GM19043 (cell line): ENCODE data around the gene NPR3.
"Not testable (repeated sequence)": the region's sequence is repeated elsewhere in the genome, so short reads cannot be mapped to it uniquely, and the experiment has no call there.

Source experiments
- ATAC-seq: cut with Tn5 transposase; IDR thresholded peaks from one replicate; pipeline ENCODE4 v1.9.1; 2021; ENCODE audit warnings: low read depth; ENCODE audit not compliant: unreplicated experiment

The NPR3 gene

GRCh38 chr5:32803656-32804055 lies 92.5 kb downstream of the NPR3 start:
- no peak for ATAC-seq

- not testable (repeated sequence) for ATAC-seq
Observed at GRCh38 chr5:32805462-32805861, 94.3 kb downstream of the NPR3 start.

DNA sequence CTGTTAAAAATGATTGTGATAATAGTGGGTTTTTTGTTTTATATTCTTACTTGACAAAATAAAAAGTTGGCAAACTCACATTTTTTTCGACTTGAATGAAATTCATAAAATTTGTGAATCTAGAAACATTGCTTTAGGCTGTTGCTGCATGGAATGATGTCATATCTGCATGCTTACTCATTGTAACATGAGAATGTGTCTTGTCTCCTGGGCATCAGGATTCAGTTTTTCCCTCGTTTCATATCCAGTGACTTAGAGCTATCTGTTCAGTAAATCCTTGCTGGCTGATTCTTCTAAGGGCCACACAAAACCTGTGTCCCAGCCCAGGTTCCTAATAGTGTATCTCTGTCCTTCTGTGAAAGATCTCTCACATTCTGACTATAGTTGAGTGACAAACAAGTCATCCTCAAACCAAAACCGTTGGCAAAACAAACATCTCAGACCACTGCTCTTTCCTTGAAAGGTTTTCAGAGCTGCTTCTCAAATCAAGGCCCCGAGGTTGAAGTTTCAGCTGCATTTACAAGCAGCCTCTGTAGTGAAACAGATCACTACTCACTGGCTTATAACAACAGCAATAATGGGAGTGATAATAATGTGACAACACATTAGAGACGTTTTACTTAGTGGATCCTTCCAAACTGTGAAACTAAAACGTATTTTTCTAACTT lies 95.0 kb downstream of the NPR3 start:
- ATAC-seq: no peak

- ATAC-seq: no peak
Observed at GRCh38 chr5:32808783-32809182, 97.7 kb downstream of the NPR3 start.

- no peak for ATAC-seq
Observed at GRCh38 chr5:32810804-32811203, 99.7 kb downstream of the NPR3 start.

DNA sequence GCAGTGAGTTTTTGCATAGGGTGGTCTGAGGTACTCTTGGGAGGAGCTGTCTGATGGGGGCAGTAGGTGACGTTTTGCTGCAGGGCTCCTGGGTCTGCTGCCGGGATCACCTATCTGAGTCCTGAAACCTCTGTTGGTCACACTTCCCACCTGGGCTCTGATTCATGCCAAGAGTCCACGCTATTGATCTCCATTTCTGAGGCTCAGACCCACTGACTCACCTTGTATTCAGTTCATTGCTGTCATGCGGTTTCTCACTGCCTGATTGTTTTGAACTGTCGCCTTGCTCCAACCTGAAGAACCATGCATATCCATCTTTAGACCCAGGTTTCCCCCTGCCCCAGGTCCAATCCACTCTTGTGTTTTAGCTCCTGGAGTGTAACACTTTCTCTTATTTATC lies 101.3 kb downstream of the NPR3 start:
- ATAC-seq: no peak

DNA sequence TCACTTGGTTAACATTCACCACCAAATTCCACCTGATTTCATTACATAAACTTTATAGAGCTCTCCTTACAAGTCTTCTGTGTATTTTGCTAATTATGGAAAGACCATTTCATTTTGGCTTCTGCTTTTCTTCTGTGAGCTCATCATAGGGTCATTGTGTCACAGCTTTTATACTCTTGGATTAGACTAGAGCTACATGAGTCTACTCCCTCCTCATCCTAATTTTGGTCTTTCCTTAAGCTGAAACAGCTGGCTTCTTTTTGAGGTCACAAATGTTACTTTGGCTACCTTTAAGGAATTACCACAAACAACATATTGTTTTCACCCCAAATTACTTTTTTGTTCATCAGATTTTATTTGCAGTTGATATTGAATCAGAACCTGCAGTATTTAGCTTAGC lies 103.0 kb downstream of the NPR3 start:
- no peak for ATAC-seq

GRCh38 chr5:32814620-32815019 lies 103.5 kb downstream of the NPR3 start:
- no peak for ATAC-seq

DNA sequence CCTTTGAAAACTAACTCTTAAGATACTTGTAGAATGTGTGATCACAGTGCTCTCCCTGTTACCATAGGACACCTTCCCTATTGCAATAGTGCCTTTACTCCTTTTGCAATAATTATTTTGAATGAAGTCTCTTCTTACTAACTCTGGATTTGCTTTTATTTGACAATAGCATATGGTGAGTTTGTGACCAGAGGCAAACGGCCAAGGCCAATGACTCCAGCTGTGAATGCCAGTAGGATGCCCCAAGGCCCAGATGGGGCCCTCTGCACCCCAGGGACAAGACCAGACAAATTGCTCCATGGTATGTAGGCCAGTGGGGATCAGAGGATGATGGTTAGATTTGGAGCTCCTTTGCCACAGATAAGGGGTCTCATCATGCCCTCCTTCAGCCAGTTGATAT lies 116.9 kb downstream of the NPR3 start:
- no peak for ATAC-seq

DNA sequence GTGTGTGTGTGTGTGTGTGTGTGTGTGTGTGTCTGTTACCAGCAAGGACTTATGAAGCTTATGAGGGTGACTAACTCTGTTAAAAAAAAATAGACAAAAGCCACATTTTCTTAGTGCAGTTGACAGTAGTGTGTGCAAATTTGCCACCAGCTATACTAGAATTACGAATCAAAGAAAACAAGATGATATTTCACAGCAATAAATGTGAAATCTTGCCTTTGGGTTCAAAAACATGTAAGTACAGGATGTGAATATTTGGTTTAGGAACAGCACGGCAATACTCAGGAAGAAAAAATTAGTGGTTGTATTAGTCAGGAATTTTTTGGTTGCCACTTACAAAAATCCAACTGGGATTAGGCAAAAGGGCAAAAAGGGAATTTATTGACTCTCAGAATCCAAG lies 117.4 kb downstream of the NPR3 start:
- ATAC-seq: no peak

DNA sequence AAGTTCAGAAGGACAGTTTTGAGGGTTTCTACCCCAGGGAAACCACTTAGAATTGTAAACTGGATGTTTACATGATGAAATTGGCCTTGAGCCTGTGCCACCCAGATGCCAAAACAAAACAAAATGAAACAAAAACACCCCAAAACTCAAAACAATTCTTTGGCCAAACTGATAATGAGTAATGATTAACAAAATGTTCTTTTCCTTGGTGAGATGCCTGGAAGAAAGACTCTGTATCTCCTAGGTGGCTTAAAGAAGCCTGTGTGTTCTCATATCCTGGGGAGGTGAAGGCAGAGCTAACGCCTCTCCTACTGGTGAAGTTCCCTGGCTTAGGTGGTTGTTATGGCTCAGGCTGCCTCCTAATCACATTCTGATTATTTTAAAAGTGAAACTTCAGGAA lies 120.5 kb downstream of the NPR3 start:
- no peak for ATAC-seq

DNA sequence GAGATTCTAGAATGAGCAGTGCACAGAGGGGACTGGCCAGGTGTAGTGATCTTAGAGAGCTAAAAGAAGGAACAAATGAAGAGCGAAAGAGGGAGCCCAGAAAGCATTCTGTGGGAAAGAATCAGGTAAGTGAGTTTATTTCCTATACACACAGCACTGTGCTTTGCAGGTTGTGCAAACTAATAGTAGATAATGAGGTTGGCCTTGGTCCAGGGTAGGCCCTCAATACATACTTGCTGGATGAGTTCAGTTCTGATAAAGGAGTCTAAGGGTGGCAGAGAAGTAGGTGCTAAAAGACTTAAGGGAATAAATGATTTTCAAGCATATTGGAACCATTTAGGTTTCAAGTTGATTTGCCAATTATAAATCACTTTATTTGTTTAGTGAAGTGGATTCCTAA lies 122.0 kb downstream of the NPR3 start:
- no peak for ATAC-seq

GRCh38 chr5:32833663-32834062 lies 122.5 kb downstream of the NPR3 start:
- no peak for ATAC-seq

GRCh38 chr5:32834251-32834650 lies 123.1 kb downstream of the NPR3 start:
- ATAC-seq: no peak

DNA sequence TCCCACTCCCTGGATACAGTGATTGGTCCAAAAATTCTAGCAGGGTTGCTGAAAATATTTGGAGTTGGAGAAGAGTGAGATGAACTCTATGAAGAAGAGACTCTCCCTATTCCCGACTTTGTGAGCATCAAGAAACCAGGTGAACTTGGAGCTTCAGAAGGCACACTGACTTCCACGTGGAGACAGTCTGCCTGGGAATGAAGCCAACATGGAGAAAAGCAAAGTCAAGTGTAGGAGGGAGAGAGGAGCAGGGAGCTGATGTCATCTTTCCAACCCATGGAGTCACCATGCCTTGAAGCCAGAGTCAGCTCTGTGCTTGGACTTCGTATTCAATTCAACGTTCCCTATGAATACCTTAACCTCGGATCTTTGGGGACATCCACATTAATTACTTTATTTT lies 125.1 kb downstream of the NPR3 start:
- no peak for ATAC-seq

DNA sequence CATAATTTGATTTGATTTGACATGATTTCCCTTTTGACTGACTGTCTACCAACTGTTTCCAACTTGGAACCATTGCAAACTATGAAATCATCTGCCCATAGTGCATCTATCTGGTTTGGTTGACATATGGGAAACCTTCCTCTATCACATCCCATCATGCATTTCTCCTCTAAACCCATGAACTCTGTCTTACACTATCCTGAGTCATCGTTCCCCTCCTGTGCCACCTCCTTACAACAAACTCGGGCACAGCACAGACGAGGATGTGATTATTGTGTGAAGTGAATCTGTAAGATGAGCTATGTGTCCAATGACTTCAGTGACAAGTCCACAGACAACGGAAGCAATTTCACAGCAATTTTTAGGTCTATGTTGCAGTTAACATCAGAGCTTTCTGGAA lies 126.1 kb downstream of the NPR3 start:
- no peak for ATAC-seq

- ATAC-seq: no peak
Observed at GRCh38 chr5:32839106-32839505, 128.0 kb downstream of the NPR3 start.

DNA sequence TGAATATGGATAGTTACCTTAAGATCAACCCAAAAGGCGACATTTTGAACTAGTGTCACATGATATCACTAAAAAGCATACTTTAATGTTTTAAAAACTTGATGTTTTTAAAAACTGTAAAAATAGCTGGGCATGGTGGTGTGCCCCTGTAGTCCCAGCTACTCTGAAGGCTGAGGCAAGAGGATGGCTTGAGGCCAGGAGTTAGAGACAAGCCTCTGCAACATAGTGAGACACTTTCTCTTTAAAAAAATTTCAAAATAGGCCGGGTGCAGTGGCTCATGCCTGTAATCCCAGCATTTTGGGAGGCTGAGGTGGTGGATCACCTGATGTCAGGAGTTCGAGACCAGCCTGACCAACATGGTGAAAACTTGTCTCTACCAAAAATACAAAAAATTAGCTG lies 129.5 kb downstream of the NPR3 start:
- no peak for ATAC-seq
